Activated CD4-positive, alpha-beta T cell treated with anti-CD3 and anti-CD28 coated beads, Interleukin-2, amount 50 U/mL, for 48 hours (primary cell): ENCODE results near the gene MTA1.

ENCODE experiments used
- DNase-seq, 2 experiments: peaks; one replicate each; pipeline ENCODE4 v3.0.0-alpha.2; 2020

Gene MTA1

DNA sequence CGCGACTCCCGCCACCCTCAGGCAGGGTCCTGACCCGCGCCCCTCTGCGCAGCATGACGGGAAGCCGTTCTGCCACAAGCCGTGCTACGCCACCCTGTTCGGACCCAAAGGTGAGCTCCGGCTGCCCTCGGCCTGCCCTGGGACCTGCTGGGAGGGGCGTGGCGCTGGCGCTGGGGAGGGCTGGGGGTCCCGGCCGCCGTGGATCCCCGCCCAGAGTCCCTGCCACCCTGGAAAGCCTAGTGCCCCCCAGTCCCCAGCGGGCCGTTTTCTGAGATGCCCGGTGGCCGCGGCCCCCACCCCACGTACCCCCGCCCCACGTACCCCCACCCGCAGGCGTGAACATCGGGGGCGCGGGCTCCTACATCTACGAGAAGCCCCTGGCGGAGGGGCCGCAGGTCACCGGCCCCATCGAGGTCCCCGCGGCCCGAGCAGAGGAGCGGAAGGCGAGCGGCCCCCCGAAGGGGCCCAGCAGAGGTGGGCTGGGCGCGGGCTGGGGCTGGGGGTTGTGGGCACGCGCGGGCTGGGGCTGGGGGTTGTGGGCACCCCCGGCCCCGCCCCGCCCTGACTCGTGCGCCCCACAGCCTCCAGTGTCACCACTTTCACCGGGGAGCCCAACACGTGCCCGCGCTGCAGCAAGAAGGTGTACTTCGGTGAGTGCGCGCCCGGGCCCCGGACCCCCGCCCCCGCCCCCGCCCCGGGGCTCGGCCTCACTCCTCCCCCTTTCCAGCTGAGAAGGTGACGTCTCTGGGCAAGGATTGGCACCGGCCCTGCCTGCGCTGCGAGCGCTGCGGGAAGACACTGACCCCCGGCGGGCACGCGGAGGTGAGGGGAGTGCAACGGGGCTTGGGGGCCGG lies 59.0 kb downstream of the MTA1 start:
- no peak for DNase-seq

- DNase-seq, result no peak
Observed at GRCh38 chr14:105479431-105480158, 60.0 kb downstream of the MTA1 start.

DNA sequence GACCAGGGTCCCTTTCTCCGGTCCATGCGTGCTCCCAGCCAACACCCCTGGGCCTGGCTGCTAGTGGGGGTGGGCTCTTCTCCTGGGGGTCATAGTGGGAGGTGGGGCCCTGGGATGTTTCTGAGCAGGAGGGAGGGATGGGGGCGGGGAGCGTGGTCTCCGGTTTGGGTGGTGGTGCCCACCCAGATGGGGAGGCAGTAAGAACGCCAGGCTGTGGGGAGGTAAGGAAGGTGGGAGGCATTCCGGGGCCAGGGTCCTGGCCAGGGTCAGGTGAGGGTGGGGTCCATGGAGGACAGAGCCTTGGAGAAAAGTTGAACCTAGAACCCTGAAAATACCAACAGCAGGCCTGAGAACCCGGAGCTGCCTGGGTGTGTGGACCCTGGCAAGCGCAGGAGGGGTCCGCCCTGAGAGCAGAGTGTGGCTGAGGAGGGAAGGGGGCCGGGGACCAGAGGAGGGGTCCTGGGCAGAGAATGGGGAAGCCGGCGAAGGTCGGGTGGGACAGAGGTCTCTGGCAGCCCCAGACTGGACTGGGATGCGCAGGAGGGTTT lies 60.6 kb downstream of the MTA1 start:
- no peak for DNase-seq

DNA sequence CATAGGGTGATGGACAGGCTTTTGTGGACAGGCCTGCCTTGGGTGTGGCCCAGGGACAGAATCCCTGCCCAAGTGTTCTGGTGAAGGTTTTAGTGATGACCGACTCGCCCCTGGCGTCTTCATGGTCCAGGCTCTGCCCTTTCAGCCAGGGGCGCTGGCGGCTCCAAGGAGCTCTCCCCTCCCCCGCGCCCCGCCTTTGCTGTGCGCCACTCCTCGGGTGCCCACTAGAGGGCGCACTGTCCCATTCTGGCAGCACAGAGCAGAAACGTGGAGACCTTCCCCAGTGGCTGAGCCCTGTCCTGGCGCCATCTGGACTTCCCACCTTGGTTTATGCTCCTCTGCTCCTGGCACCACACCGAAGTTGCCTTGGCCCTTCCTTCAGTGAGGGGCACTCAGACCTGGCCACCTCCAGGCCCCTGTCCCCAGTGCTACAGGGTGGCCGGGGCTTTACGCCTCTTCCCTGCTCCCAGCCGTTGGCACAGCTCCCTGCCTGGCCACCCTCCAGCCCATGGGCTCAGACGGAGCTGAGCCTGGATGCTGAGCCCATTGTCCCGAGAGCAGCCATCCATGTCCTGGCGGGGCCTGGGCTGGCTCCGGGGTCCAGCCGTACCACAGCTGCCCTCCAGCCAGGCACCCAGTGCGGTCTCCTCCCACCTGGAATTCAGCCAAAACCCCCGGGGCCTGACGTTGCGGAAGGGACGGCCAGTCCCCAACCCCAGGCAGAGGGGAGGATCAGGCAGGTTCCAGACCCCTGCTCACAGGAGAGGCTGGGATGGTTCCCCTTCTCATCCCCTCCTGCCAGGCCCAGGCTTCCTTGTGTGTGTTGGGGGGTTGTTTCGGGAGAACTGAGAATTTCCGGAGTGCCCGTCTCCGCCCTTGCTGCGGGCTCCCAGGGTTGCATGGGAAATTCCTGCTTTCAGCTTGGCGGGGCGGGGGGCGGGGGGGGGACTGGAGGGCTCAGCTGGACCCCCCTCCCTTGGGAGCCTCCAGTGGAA lies 61.5 kb downstream of the MTA1 start:
- peak; percentile 92 to 95 for DNase-seq

- DNase-seq, result peak; percentile 90 to 93
Observed at GRCh38 chr14:105481886-105482457, 62.3 kb downstream of the MTA1 start.

- DNase-seq, result no peak
Observed at GRCh38 chr14:105482486-105483110, 63.0 kb downstream of the MTA1 start.

DNA sequence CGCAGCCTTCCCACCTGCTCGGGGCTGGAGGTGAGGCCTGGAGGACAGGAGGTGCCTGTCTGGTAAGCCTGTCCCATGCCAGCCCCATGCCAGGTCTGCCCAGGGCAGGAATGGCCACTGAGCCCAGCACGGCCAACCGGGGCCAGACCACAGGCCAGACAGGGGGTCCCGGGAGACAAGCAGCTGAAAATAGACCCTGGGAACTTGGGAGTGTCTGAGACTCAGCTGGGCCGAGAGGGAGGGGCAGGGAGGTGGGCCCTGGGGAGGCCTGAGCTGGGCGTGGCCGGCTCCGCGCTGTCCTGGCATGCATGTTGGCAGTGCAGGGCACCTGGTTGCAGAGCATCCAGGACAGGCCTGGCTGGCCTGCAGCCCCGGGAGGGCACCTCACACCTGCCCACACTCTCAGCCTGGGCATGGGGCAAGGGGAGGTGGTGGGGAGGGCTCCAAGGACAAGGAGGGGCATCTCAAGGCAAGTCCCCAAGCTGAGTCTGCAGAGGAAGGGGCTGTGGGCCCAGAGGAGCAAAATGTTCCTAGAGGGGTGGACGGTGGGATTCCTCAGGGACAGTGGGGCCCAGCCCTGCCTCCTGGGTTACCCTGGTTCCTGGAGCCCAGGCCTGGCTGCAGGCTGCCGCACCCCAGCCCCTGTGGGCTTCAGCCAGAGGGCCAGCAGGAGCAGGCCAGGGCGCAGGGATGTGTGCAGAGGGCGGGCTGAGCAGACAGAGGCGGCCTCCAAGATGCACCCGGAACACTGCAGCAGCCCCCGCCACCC lies 63.9 kb downstream of the MTA1 start:
- DNase-seq, result no peak

- DNase-seq, result peak; percentile 33 to 46
Observed at GRCh38 chr14:105484069-105484996, 64.7 kb downstream of the MTA1 start.

GRCh38 chr14:105484997-105485393 lies 65.4 kb downstream of the MTA1 start:
- no peak for DNase-seq

DNA sequence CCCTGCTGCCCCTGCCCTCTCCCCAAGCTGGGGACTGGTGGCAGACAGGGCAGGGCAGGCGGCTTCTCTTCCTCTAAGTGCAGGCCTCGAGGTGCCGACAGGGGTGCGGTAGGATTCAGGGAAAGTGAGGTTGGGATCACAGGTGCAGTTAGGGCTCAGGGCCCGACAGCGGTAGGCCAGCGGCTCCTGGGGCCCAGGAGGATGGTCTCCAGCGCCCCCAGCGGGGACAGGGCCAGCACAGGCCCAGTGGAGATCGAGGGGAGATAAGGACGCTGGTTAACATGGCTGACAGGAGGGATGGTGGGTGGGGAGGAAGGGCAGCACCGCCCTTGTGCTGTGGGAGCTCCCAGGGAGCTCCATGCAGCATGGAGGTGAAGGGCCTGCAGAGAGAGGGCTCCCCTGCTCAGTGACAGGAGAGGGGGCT lies 66.1 kb downstream of the MTA1 start:
- peak; percentile 54 to 58 for DNase-seq

GRCh38 chr14:105486163-105486973 lies 66.7 kb downstream of the MTA1 start, which contains the start of gene CRIP1:
TSS of gene CRIP1 (plus strand) at chr14:105486886. CDS start at chr14:105487260, 374 bp downstream.
- no peak for DNase-seq

- peak; percentile 80 to 82 for DNase-seq
Observed at GRCh38 chr14:105486974-105487448, 67.4 kb downstream of the MTA1 start.

DNA sequence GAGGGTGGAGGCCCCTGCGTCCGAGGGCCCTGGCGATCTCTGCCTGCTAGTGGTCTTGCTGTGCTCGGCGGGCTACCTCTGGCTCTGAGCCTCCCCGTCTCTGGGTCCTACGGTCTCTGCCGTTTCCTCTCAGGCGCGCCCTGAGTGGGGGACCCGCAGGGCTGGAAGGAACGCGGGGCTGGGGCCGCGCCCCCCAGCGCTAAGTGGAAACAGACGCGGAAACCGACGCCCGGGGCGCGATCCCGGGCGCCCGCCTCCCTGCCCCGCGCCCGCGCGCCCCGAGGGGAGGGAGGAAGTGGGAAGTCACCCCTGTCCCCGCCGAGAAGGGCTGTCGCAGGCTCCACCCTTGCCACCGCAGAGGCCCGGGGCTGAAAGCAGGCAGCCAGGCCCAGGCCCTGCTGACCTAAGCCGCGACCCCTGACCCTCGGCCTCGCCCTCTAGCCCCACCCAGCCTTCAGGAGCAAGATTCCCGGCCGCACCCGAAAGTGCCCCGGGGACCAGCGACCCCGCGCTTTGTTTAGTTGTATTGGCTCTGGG lies 67.9 kb downstream of the MTA1 start:
- DNase-seq, result peak; percentile 63 to 73

DNA sequence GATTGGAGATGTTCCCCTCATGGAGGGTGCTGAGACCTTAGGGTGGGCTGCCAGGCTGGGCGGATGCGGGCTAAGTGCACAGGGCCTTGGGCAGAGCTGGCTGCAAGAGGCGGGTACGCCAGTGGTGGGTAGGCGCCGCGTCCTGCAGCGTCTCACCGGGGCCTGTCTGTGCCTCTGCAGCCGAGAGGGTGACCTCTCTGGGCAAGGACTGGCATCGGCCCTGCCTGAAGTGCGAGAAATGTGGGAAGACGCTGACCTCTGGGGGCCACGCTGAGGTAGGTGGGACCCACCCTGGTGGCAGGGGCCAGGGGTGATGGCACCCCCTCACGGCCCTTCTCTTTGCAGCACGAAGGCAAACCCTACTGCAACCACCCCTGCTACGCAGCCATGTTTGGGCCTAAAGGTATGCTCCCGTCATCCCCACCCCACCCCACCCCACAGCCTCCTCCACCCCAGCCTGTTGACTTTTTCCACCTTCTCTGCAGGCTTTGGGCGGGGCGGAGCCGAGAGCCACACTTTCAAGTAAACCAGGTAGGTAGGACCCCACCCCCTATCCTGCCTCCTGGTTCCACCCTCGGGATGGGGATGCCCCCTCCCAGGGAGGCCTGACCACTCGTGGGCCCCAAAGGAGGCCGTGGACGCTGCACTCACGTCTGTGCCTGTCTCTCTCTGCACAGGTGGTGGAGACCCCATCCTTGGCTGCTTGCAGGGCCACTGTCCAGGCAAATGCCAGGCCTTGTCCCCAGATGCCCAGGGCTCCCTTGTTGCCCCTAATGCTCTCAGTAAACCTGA lies 68.6 kb downstream of the MTA1 start:
- peak; percentile 39 to 47 for DNase-seq

- no peak for DNase-seq
Observed at GRCh38 chr14:105488781-105489541, 69.3 kb downstream of the MTA1 start.

- DNase-seq, result peak; percentile 86 to 89
Observed at GRCh38 chr14:105489542-105490266, 70.1 kb downstream of the MTA1 start.
